ENCODE measurements around the gene NFATC2.
"Not testable (repeated sequence)": the region's sequence is repeated elsewhere in the genome, so short reads cannot be mapped to it uniquely, and the experiment has no call there.

NFATC2 gene

GRCh38 chr20:51469046-51469445, 73.5 kb downstream of the NFATC2 start:
- no peak for DNase-seq

- no peak for DNase-seq
Measured at GRCh38 chr20:51468636-51469035, 73.9 kb downstream of the NFATC2 start.

DNA sequence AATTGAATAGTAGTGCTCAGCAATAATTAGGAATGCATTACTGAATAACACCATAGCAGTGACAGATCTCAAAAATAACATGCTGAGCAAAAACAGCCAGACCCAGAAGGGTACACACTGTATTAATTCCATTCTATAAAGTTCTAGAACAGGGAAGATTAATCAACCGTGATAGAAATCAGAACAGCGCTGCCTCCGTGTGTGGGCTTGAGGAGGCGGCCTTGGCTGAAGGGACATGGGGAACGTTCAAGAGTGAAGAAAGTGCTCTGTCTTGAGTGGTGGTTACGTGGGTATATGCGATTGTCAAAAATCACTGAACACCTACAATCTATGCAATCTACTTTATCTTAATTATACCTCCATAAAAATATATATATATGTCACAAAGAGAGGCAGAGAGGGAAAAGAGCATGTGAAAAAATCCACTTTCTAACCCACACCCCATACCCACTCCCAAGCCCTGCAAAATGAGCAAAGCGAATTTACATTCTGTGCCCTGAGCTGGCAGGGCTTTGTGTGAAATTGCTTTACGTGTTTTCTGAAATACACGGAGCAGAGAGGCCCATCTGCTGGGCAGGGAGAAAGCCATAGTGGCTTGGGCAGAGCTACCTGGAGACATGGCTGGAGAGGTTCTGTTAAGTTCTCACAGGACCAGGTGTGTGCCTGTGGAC, 74.4 kb downstream of the NFATC2 start:
- DNase-seq = no peak

DNA sequence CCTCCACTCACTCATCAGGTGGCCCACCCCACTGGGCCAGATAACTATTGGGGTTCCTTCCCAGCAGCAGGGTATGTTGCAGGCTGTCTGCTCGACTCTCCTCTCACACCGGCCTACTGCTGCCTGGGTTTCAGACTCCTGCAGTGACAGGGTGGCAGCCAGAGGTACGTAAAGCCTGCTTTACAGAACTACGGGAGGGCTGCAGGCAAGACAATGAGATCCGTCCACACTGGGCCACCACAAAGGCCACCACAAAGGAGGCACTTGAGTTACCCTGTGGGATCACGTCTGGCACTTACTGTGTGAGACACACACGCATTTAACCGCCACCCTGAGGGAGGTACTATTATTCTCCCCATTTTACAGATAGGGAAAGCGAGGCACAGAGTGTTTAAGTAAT, 78.5 kb downstream of the NFATC2 start:
- no peak for DNase-seq

GRCh38 chr20:51463560-51463959, 79.0 kb downstream of the NFATC2 start:
- no peak for DNase-seq

- DNase-seq = no peak
Measured at GRCh38 chr20:51462566-51463276, 79.8 kb downstream of the NFATC2 start.

DNA sequence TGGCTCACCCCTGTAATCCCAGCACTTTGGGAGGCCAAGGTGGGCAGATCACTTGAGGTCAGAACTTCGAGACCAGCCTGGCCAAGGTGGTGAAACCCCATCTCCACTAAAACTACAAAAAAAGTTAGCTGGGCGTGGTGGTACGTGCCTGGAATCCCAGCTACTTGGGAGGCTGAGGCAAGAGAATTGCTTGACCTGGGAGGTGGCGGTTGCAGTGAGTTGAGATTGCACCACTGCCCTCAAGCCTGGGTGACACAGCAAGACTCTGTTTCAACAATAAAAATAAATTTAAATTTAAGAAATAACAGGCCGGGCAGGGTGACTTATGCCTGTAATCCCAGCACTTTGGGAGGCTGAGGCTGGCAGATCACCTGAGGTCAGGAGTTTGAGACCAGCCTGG, 80.7 kb downstream of the NFATC2 start:
- DNase-seq = not testable (repeated sequence)

DNA sequence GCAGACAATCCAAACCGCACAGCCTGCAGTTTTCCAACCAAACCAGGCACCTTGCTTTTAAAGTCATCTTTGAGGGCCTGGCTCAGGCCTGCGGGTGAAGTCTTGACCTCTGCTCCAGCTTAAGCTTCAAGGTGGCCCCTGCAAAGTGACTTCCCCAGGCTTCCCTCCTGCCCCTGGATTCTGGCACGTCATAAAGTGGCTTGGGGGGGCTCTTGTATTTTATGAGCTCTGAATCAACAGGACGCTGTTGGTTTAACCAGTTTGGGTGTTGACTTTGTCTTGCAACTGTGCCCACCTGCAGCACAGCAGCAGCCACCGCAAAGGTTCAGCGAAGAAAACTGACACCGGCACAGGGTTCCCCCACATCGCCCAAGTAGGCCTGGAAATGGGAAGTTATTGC, 81.2 kb downstream of the NFATC2 start:
- DNase-seq = no peak

GRCh38 chr20:51460569-51461265, 81.8 kb downstream of the NFATC2 start:
- no peak for DNase-seq

DNA sequence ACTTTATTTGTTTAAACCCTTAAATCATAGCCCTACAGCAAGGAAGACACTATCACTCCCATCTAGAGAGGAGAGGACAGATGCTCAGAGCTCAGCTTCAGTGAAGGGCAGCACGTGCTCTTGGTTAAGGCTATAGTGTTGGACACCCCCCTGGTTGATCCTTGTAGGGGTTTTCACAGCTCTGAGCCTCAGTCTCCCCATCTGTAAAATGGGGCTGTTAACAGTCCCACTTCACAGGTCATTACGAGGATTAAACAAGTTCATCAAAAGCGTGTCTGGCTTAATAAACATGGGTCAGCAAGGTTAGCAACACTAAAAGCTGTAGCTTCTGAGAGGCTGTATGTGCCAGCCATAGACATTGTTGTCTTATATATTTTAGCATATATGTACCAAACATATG, 82.4 kb downstream of the NFATC2 start:
- DNase-seq = no peak

DNA sequence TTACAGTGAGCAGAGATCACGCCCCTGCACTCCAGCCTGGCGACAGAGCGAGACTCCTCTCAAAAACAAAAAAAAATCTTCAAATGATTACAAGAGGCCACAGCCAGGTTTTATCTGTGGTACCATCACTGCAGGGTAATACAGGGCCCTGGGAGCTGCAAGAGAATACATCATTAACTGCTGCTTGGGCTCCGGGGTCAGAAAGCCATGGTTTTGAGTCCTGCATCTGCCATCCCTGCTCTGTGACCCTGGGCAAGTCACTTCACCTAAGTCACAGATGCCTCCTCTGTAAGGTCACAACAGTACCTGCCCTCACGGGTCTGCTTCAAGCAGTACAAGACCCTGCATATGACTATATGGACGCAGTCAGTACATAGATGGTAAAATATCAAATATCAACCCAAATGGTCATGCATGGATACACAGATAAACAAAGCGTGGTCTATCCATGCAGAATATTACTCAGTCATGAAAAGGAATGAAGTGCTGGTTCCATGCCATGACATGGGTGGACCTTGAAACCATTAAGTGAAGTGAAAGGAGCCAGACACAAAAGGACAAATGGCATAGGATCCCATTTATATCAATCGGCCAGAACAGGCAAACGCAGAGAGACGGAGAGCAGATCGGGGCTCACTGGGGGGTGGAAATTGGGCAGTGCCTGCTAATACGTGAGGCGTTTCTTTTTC, 83.6 kb downstream of the NFATC2 start:
- no peak for DNase-seq

DNA sequence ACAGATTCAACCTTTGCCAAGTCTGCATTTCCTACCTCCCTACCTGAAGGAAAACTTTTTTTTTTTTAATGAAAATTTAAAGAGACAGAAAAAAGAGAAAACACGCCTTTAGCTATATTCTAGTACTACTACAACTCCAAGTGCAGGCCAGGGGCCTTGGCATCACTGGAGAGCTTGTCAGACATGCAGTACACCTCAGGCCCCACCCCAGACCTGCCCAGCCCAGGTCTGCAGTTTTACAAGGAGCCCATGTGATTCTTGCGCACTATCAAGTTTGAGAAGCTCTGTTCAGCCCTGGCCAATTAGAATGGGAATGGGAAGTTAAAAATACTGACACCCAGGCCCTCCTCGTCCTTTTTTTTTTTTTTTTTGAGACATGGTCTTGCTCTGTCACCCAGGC, 85.0 kb downstream of the NFATC2 start:
- DNase-seq = no peak

DNA sequence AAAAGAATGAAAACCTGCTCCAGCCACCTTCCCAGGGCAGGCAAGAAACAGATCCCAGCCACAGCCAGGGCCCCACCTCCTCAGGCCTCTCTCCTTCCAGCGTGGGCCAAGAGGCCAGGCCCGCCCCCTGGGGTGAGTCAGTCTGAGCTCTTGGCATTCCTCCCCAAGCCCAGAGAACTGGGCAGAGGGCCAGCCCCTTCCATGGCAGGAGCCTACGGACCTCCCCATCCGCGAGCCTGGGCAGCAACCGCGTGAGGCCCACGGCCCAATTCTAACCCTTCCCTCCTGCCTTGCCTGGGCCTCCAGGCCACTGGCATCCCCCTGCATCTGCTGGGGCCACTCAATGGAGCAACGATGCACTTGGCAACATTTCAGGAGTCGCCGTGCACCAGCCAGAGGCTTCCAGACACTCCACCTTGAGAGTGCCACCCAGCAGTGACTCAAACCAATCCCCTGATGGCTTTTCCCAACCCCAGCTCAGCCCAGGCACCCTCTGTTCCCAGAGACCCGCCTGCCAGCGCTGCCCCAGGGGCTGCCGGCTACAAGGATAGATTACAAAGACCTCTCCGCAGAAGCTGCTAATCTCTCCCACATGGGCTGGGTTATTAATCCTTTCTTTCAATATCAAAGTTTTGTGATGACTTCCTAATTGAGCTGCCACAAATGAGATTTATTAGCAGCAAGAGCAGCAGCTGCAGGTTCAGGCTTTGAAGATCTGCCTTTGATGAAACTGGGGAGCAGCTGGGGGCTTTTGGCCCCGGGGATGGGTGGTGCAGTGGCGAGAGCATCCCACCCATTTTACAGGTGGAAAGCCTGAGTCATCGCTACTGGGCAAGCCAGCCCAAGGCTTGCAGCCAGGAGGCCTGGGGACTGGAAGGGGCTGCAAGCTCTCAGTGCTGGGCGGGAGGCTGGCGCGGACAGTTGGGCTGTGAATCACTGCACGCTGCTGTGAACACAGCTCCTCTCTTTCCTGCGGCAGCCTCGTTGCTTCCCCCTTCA, 85.7 kb downstream of the NFATC2 start:
- DNase-seq = no peak

- no peak for DNase-seq
Measured at GRCh38 chr20:51454250-51454865, 88.2 kb downstream of the NFATC2 start.

- DNase-seq = no peak
Measured at GRCh38 chr20:51452734-51453365, 89.7 kb downstream of the NFATC2 start.

- DNase-seq = no peak
Measured at GRCh38 chr20:51452091-51452613, 90.4 kb downstream of the NFATC2 start.

GRCh38 chr20:51451484-51451883, 91.0 kb downstream of the NFATC2 start:
- DNase-seq = no peak

GRCh38 chr20:51450984-51451383, 91.5 kb downstream of the NFATC2 start:
- DNase-seq = no peak

DNA sequence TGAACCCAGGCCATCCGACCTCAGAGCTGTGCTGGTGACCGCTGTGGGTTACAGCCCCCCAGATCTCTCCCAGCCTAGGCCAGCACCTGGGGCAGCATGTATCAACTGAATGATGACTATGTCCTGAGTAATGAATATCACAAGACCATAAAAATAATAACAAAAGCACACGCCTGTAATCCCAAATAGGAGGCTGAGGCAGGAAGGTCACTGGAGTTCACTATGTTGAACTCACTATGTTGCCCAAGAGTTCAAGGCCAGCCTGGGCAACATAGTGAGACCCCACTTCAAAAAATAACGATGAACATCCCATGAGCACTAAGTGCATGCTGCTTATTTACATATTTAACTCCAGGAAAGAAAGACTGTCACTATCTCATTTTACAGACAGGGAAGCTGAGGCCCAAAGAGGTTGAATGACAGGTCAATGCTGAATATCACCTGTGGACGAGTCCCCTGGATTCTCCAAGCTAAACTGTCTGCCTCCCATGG, 92.3 kb downstream of the NFATC2 start:
- no peak for DNase-seq

- no peak for DNase-seq
Measured at GRCh38 chr20:51449498-51450220, 92.9 kb downstream of the NFATC2 start.
